Osteoblast (primary cell): ENCODE results near the gene PHF24. TPM values are rescaled to one million over a fixed set of nuclear protein-coding genes. Genes with fewer than 3 reads are reported as not detected.

Source experiments
- DNase-seq: peaks from one replicate; pipeline ENCODE4 v3.0.0; 2011; ENCODE audit warnings: low spot score, mixed read lengths; ENCODE audit not compliant: insufficient read length; ENCODE audit errors: missing footprints
- H2AFZ ChIP-seq: 2 replicates; pipeline ENCODE4 v1.6.0; 2011; ENCODE audit warnings: mild to moderate bottlenecking, low read length
- H3K27ac ChIP-seq: 2 replicates; pipeline ENCODE4 v1.5.1; 2011; ENCODE audit warnings: mild to moderate bottlenecking, low read depth, low read length, moderate library complexity
- H3K27me3 ChIP-seq: 2 replicates; pipeline ENCODE4 v1.6.0; 2012; ENCODE audit warnings: mild to moderate bottlenecking, control low read depth, inconsistent platforms, low read length, moderate library complexity; ENCODE audit not compliant: insufficient read depth
- H3K36me3 ChIP-seq: 2 replicates; pipeline ENCODE4 v1.5.1; 2011; ENCODE audit warnings: mild to moderate bottlenecking, low read length, control low read depth, moderate library complexity; ENCODE audit not compliant: insufficient read depth
- H3K4me1 ChIP-seq: 2 replicates; pipeline ENCODE4 v1.5.1; 2011; ENCODE audit warnings: mild to moderate bottlenecking, low read length, control low read depth, moderate library complexity; ENCODE audit not compliant: insufficient read depth
- H3K4me2 ChIP-seq: 2 replicates; pipeline ENCODE4 v1.6.0; 2011; ENCODE audit warnings: mild to moderate bottlenecking, low read length; ENCODE audit not compliant: insufficient read depth
- H3K4me3 ChIP-seq: fragments of 200-600 bp; sonication (generic); 3 replicates; pipeline ENCODE4 v1.5.1; 2012; ENCODE audit warnings: mild to moderate bottlenecking, low read length, inconsistent platforms; ENCODE audit not compliant: insufficient read depth
- H3K79me2 ChIP-seq: 2 replicates; pipeline ENCODE4 v1.6.0; 2012; ENCODE audit warnings: mild to moderate bottlenecking, low read length, control low read depth, inconsistent platforms; ENCODE audit not compliant: insufficient read depth
- H3K9me3 ChIP-seq: 2 replicates; pipeline ENCODE4 v1.5.1; 2011; ENCODE audit warnings: low read depth, low read length, control low read depth
- H4K20me1 ChIP-seq: 2 replicates; pipeline ENCODE4 v1.6.0; 2012; ENCODE audit warnings: mild to moderate bottlenecking, low read length, control low read depth; ENCODE audit not compliant: insufficient read depth
- total RNA-seq: library from RNA; depleted of rRNA; stranded (reverse); fragments of >200 nt; gene quantifications from 2 replicates; pipeline ENCODE4 v1.2.3, GENCODE V29; 2012
- TF ChIP-seq, protein P1 (sequence below): IDR thresholded peaks from 2 replicates; pipeline ENCODE4 v1.5.1; 2011; ENCODE audit warnings: mild to moderate bottlenecking, low read depth, low read length, moderate library complexity; ENCODE audit errors: extremely low read depth

The PHF24 gene
- total RNA-seq, 1 donor = not detected

DNA sequence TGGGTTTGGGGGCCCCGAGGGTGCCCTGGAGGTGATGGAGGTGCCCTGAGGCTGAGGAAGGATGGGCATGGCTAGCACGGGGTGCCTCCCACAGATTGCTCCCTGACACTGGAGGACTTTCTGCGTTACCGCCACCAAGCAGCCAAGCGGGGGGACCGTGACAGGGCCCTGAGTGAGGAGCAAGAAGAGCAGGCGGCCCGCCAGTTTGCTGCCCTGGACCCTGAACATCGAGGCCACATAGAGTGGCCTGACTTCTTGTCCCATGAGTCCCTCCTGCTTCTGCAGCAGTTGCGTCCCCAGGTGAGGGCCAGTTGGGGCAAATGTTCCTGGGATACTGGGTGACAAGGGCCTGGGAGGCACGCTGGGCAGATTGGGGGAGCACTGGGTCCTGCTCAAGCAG is 18.4 kb downstream of the PHF24 start:
- H3K4me2 ChIP-seq = no peak overlapping the region
- no peak overlapping the region for H3K4me3 ChIP-seq
- no peak for DNase-seq
- H3K36me3 ChIP-seq = no peaks in the 10 kb centered on the region
- TF ChIP-seq, protein P1, sequence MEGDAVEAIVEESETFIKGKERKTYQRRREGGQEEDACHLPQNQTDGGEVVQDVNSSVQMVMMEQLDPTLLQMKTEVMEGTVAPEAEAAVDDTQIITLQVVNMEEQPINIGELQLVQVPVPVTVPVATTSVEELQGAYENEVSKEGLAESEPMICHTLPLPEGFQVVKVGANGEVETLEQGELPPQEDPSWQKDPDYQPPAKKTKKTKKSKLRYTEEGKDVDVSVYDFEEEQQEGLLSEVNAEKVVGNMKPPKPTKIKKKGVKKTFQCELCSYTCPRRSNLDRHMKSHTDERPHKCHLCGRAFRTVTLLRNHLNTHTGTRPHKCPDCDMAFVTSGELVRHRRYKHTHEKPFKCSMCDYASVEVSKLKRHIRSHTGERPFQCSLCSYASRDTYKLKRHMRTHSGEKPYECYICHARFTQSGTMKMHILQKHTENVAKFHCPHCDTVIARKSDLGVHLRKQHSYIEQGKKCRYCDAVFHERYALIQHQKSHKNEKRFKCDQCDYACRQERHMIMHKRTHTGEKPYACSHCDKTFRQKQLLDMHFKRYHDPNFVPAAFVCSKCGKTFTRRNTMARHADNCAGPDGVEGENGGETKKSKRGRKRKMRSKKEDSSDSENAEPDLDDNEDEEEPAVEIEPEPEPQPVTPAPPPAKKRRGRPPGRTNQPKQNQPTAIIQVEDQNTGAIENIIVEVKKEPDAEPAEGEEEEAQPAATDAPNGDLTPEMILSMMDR = no peak
- H3K27ac ChIP-seq = no peak overlapping the region
- H4K20me1 ChIP-seq = no peaks in the 10 kb centered on the region
- no peak overlapping the region for H2AFZ ChIP-seq
- H3K79me2 ChIP-seq = no peaks in the 10 kb centered on the region
- H3K4me1 ChIP-seq = no peaks in the 10 kb centered on the region
- peaks cover 24% of the 10 kb centered on the region for H3K27me3 ChIP-seq
- H3K9me3 ChIP-seq = no peaks in the 10 kb centered on the region

DNA sequence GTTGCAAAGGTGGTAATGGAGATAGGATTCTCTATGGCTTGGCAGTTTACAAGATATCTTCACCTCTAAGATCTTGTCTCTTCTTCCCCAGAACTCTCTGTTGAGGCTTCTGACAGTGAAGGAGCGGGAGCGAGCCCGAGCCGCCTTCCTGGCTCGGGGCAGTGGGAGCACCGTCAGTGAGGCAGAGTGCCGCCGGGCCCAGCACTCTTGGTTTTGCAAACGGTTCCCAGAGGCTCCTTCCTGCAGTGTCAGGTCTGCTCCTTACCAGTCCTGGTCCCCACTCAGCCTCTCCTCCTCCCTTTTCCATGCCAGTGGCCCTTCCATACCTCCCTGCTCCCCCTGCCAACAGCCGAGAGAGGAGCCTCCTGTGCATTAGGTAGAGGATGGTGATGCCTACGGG is 18.9 kb downstream of the PHF24 start:
- no peak overlapping the region for H3K4me3 ChIP-seq

DNA sequence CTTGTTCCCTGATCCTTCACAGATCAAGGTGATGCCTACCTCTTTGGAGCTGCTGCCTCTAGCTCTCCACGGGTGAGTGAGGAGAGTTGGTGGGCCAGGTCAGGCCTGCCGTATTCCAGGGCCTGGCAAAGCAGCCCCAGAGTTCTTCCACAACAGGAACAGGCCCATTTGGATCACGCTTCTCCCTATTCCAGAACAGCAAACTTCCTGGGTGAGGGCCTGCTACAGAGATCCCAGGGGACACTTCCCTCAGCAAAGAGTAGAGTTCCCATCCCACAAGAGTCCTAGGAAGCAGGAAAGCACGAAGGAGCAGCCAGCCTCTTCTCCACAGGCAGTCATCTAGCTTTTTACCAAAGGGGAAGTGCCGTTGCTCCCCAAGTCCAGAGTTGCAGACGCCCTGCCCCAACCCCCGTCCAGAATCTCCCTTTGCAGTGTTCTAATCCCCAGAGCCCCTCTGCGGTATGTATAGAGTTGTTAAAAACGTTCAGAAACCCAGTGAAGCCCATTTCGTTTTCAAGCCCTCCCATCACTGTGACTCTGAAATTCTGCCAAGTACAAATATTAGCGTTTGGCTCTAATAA is 22.2 kb downstream of the PHF24 start:
- H3K4me2 ChIP-seq = no peak overlapping the region
- H2AFZ ChIP-seq = no peak overlapping the region
- H3K36me3 ChIP-seq = no peaks in the 10 kb centered on the region
- H3K79me2 ChIP-seq = no peaks in the 10 kb centered on the region
- peaks cover 18% of the 10 kb centered on the region for H3K27me3 ChIP-seq
- no peaks in the 10 kb centered on the region for H3K9me3 ChIP-seq
- H3K27ac ChIP-seq = no peak overlapping the region
- DNase-seq = no peak
- H3K4me3 ChIP-seq = no peak overlapping the region
- H4K20me1 ChIP-seq = no peaks in the 10 kb centered on the region
- no peaks in the 10 kb centered on the region for H3K4me1 ChIP-seq
- TF ChIP-seq, protein P1 = no peak

More for the DNA sequence above, 18.9 kb downstream of the PHF24 start:
- TF ChIP-seq, protein P1 = no peak
- H3K9me3 ChIP-seq = no peaks in the 10 kb centered on the region
- peaks cover 28% of the 10 kb centered on the region for H3K27me3 ChIP-seq
- no peak for DNase-seq
- H3K79me2 ChIP-seq = no peaks in the 10 kb centered on the region
- no peaks in the 10 kb centered on the region for H4K20me1 ChIP-seq
- no peaks in the 10 kb centered on the region for H3K4me1 ChIP-seq
- no peak overlapping the region for H3K27ac ChIP-seq
- H3K36me3 ChIP-seq = no peaks in the 10 kb centered on the region
- H2AFZ ChIP-seq = no peak overlapping the region
- H3K4me2 ChIP-seq = no peak overlapping the region

DNA sequence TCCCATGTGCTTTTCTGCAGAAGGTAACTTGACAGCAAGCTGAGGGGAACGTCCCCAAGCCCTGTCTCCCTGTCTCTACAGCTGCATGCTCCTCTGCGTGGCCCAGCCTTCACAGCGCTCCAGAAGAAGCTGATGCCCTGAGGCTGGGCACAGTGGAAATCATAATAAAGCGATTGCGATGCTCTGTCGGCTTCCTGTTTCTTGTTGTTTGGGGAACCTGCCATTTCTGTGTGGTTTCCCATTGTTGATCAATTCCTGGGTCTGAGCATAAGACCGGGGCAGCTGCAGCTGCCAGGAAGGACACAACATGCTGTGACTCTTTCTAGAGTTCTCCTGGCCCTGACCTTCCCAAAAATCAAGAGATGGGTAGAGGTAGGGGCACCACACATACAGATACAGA is 24.3 kb downstream of the PHF24 start:
- Histone ChIP-seq H3K27me3 (peaks cover 9% of the 10 kb centered on the region), H3K4me3 (no peak overlapping the region), H3K36me3 (no peaks in the 10 kb centered on the region), H3K4me2 (no peak overlapping the region), H3K9me3 (no peaks in the 10 kb centered on the region), H3K4me1 (no peaks in the 10 kb centered on the region), H2AFZ (no peak overlapping the region), H3K79me2 (no peaks in the 10 kb centered on the region), H3K27ac (no peak overlapping the region), H4K20me1 (no peaks in the 10 kb centered on the region)
- no peak for DNase-seq
- TF ChIP-seq, protein P1 = no peak
